Activated T-cell treated with anti-CD3 and anti-CD28 coated beads for 1 hour (primary cell): Measurements from ENCODE around the gene SFMBT1.

ENCODE experiments used
- DNase-seq: peaks from one replicate; pipeline ENCODE4 v3.0.0-alpha.2; 2020; ENCODE audit warnings: low read depth

Gene SFMBT1

GRCh38 chr3:52998771-52999513 is 46.9 kb downstream of the SFMBT1 start:
- no peak for DNase-seq

GRCh38 chr3:52990637-52991036 is 55.2 kb downstream of the SFMBT1 start:
- no peak for DNase-seq

GRCh38 chr3:52986938-52987337 is 58.9 kb downstream of the SFMBT1 start:
- no peak for DNase-seq

- no peak for DNase-seq
Observed at GRCh38 chr3:52986049-52986448, 59.8 kb downstream of the SFMBT1 start.

GRCh38 chr3:52983828-52984227 is 62.0 kb downstream of the SFMBT1 start:
- DNase-seq: no peak

GRCh38 chr3:52983336-52983807 is 62.5 kb downstream of the SFMBT1 start:
- DNase-seq: peak; percentile 18

GRCh38 chr3:52982839-52983238 is 63.0 kb downstream of the SFMBT1 start:
- no peak for DNase-seq

- no peak for DNase-seq
Observed at GRCh38 chr3:52979190-52979983, 66.5 kb downstream of the SFMBT1 start.

GRCh38 chr3:52978109-52978754 is 67.6 kb downstream of the SFMBT1 start:
- no peak for DNase-seq

- DNase-seq: no peak
Observed at GRCh38 chr3:52973806-52974205, 72.1 kb downstream of the SFMBT1 start.

- no peak for DNase-seq
Observed at GRCh38 chr3:52971895-52972294, 74.0 kb downstream of the SFMBT1 start.

GRCh38 chr3:52967398-52967797 is 78.5 kb downstream of the SFMBT1 start:
- DNase-seq: no peak

- DNase-seq: no peak
Observed at GRCh38 chr3:52962160-52962559, 83.7 kb downstream of the SFMBT1 start.

GRCh38 chr3:52959773-52960172 is 86.1 kb downstream of the SFMBT1 start:
- no peak for DNase-seq

GRCh38 chr3:52939600-52939999 is 106.3 kb downstream of the SFMBT1 start:
- no peak for DNase-seq

- peak; percentile 39 for DNase-seq
Observed at GRCh38 chr3:52934630-52935530, 111.0 kb downstream of the SFMBT1 start.

- no peak for DNase-seq
Observed at GRCh38 chr3:52931889-52932288, 114.0 kb downstream of the SFMBT1 start.

GRCh38 chr3:52931328-52931727 is 114.5 kb downstream of the SFMBT1 start:
- no peak for DNase-seq

- DNase-seq: no peak
Observed at GRCh38 chr3:52930748-52931147, 115.1 kb downstream of the SFMBT1 start.

GRCh38 chr3:52926554-52926953 is 119.3 kb downstream of the SFMBT1 start:
- no peak for DNase-seq

- no peak for DNase-seq
Observed at GRCh38 chr3:52925405-52926313, 120.2 kb downstream of the SFMBT1 start.
